ENCODE data around the gene YOD1.
"Not testable (repeated sequence)": the region's sequence is repeated elsewhere in the genome, so short reads cannot be mapped to it uniquely, and the experiment has no call there.

YOD1 gene

GRCh38 chr1:207049054-207049453 is 2.0 kb downstream of the YOD1 start:
- no peak for DNase-seq (ENCODE audit: low read depth in 2 of 2)

GRCh38 chr1:207048041-207048440 is 3.0 kb downstream of the YOD1 start:
- DNase-seq (ENCODE audit: low read depth in 2 of 2) = no peak

GRCh38 chr1:207047505-207047904 is 3.5 kb downstream of the YOD1 start:
- no peak for DNase-seq (ENCODE audit: low read depth in 2 of 2)

- DNase-seq (ENCODE audit: low read depth in 2 of 2) = no peak
Observed at GRCh38 chr1:207045453-207045852, 5.6 kb downstream of the YOD1 start.

GRCh38 chr1:207041397-207041796 is 9.6 kb downstream of the YOD1 start:
- not testable (repeated sequence) for DNase-seq (ENCODE audit: low read depth in 2 of 2)

- DNase-seq (ENCODE audit: low read depth in 2 of 2) = no peak
Observed at GRCh38 chr1:207040181-207040533, 10.9 kb downstream of the YOD1 start.

GRCh38 chr1:207039380-207040180 is 11.4 kb downstream of the YOD1 start:
- DNase-seq (ENCODE audit: low read depth in 2 of 2) = no peak

- DNase-seq (ENCODE audit: low read depth in 2 of 2) = no peak
Observed at GRCh38 chr1:207036865-207037264, 14.1 kb downstream of the YOD1 start.

- DNase-seq (ENCODE audit: low read depth in 2 of 2) = no peak
Observed at GRCh38 chr1:207035877-207036551, 15.0 kb downstream of the YOD1 start.

GRCh38 chr1:207034998-207035397 is 16.0 kb downstream of the YOD1 start:
- DNase-seq (ENCODE audit: low read depth in 2 of 2) = no peak

- DNase-seq (ENCODE audit: low read depth in 2 of 2) = no peak
Observed at GRCh38 chr1:207034208-207034607, 16.8 kb downstream of the YOD1 start.

- DNase-seq (ENCODE audit: low read depth in 2 of 2) = no peak
Observed at GRCh38 chr1:207033302-207033701, 17.7 kb downstream of the YOD1 start.

GRCh38 chr1:207032528-207033017 is 18.4 kb downstream of the YOD1 start, which contains the start of gene C1orf116:
Gene C1orf116, minus strand, starts transcription at chr1:207032756. Its CDS starts 5,158 bp downstream, at chr1:207027598.
- DNase-seq (ENCODE audit: low read depth in 2 of 2) = no peak

- DNase-seq (ENCODE audit: low read depth in 2 of 2) = no peak
Observed at GRCh38 chr1:207031632-207032264, 19.3 kb downstream of the YOD1 start.

GRCh38 chr1:207031016-207031415 is 20.0 kb downstream of the YOD1 start:
- DNase-seq (ENCODE audit: low read depth in 2 of 2) = no peak

- DNase-seq (ENCODE audit: low read depth in 2 of 2) = no peak
Observed at GRCh38 chr1:207030522-207031009, 20.4 kb downstream of the YOD1 start.

- no peak for DNase-seq (ENCODE audit: low read depth in 2 of 2)
Observed at GRCh38 chr1:207029701-207030521, 21.1 kb downstream of the YOD1 start.

GRCh38 chr1:207028884-207029650 is 21.9 kb downstream of the YOD1 start:
- no peak for DNase-seq (ENCODE audit: low read depth in 2 of 2)

- DNase-seq (ENCODE audit: low read depth in 2 of 2) = no peak
Observed at GRCh38 chr1:207027921-207028320, 23.1 kb downstream of the YOD1 start.

GRCh38 chr1:207027206-207027777 is 23.7 kb downstream of the YOD1 start:
- no peak for DNase-seq (ENCODE audit: low read depth in 2 of 2)

Measured in stimulated activated CD4-positive, alpha-beta T cell treated with anti-CD3 and anti-CD28 coated beads, Interleukin-4, amount 100 ng/mL, for 48 hours (primary cell).